K562 (cell line): ENCODE results near the gene OLFM4.

Experiments
- MAFF ChIP-seq: IDR thresholded peaks from 2 replicates; pipeline ENCODE4 v1.6.1; 2012; ENCODE audit warnings: low read length, improper control_type of control experiment
- SP2 ChIP-seq: IDR thresholded peaks from 2 replicates; pipeline ENCODE4 v1.6.1; 2011; ENCODE audit warnings: mild to moderate bottlenecking, low read depth, low read length, moderate library complexity; ENCODE audit not compliant: poor library complexity, severe bottlenecking; ENCODE audit errors: extremely low read depth
- ZFP36 ChIP-seq: fragments of 150-350 bp; IDR thresholded peaks from 2 replicates; pipeline ENCODE4 v1.6.1; 2018; ENCODE audit warnings: low read length, low read depth; ENCODE audit not compliant: partially characterized antibody
- ZNF445 ChIP-seq: fragments of 250-450 bp; sonication (Bioruptor Pico); IDR thresholded peaks from 2 replicates; pipeline ENCODE4 v1.4.0; 2020; ENCODE audit warnings: low read depth, mild to moderate bottlenecking, moderate library complexity
- ZNF561 ChIP-seq: fragments of 450-650 bp; formaldehyde crosslinking; conservative IDR thresholded peaks from 2 replicates; pipeline ENCODE4 v1.4.0; 2020; ENCODE audit warnings: mild to moderate bottlenecking, moderate library complexity
- TF ChIP-seq, protein P1 (sequence below), 3 experiments: IDR thresholded peaks in 2 of 3; conservative IDR thresholded peaks in 1 of 3; 2 replicates each; pipeline ENCODE4 v1.5.1; 2011 to 2012; ENCODE audit warnings: low read length in 3 of 3, mild to moderate bottlenecking in 3 of 3, control low read depth in 2 of 3, improper control_type of control experiment in 1 of 3, inconsistent platforms in 1 of 3, low read depth in 1 of 3, mixed read lengths in 1 of 3, moderate library complexity in 1 of 3; ENCODE audit not compliant: insufficient read depth in 2 of 3

DNA sequence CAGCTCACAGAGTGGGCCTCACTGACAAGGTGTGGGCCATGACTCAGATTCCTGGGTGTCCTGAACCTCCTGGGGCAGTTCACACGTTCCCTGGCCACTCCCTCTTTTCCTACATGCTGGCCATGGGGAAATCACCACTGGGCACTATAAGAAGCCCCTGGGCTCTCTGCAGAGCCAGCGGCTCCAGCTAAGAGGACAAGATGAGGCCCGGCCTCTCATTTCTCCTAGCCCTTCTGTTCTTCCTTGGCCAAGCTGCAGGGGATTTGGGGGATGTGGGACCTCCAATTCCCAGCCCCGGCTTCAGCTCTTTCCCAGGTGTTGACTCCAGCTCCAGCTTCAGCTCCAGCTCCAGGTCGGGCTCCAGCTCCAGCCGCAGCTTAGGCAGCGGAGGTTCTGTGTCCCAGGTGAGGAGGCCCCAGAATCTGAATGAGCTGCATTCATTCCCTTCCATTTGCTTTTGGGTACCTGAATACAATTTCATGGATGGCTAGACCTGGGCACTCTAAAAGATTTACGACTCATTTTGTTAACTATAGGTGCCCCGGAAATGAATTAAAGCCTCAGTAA is at the start of gene OLFM4:
- TF ChIP-seq SP2 (no peak), ZNF561 (no peak), MAFF (no peak), ZNF445 (no peak), ZFP36 (no peak)
- TF ChIP-seq, protein P1, sequence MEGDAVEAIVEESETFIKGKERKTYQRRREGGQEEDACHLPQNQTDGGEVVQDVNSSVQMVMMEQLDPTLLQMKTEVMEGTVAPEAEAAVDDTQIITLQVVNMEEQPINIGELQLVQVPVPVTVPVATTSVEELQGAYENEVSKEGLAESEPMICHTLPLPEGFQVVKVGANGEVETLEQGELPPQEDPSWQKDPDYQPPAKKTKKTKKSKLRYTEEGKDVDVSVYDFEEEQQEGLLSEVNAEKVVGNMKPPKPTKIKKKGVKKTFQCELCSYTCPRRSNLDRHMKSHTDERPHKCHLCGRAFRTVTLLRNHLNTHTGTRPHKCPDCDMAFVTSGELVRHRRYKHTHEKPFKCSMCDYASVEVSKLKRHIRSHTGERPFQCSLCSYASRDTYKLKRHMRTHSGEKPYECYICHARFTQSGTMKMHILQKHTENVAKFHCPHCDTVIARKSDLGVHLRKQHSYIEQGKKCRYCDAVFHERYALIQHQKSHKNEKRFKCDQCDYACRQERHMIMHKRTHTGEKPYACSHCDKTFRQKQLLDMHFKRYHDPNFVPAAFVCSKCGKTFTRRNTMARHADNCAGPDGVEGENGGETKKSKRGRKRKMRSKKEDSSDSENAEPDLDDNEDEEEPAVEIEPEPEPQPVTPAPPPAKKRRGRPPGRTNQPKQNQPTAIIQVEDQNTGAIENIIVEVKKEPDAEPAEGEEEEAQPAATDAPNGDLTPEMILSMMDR (IDR thresholded peaks at IDR 0.05 in 2 of 3, conservative IDR thresholded peaks at IDR 0.05 in 1 of 3; ENCODE audit: insufficient read depth in 2 of 3, low read depth in 1 of 3, low read length in 3 of 3): no peak
